ENCODE measurements around the gene XXYLT1.
A peak's percentile ranks its signal among the peaks of the same experiment; 100 is the strongest.

XXYLT1 gene

DNA sequence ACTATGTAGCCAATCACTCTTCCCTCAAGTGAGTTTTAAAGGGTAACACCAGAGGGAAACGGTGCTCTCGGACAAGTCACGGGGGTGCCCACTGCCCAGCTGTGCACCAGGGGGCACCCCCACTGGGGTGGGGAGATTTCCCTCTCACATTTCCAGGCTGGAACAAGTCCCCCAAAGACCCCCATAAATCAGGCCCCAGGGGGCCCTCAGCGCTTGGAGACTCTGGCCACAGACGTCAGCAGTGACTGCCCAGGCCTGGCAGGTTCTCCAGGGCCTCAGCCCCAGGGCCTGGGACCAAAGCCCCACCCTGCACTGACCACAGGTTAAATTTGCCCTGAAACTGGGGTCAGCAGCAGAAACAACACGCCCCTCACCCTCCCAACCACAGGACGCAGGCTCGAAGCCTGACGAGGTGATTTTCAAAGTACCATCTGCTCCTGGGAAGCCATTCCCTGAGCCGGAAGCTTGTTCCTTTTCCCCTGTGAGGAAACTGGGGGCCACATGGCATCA lies 17.0 kb downstream of the XXYLT1 start:
- ChIA-PET POLR2A (no interaction called here), CTCF (interaction anchor here (4.3 kb wide), 1 partner anchor 17 kb away, joined by 24 read pairs; the partner anchor contains the start of gene XXYLT1)
- TF ChIP-seq, protein P1, sequence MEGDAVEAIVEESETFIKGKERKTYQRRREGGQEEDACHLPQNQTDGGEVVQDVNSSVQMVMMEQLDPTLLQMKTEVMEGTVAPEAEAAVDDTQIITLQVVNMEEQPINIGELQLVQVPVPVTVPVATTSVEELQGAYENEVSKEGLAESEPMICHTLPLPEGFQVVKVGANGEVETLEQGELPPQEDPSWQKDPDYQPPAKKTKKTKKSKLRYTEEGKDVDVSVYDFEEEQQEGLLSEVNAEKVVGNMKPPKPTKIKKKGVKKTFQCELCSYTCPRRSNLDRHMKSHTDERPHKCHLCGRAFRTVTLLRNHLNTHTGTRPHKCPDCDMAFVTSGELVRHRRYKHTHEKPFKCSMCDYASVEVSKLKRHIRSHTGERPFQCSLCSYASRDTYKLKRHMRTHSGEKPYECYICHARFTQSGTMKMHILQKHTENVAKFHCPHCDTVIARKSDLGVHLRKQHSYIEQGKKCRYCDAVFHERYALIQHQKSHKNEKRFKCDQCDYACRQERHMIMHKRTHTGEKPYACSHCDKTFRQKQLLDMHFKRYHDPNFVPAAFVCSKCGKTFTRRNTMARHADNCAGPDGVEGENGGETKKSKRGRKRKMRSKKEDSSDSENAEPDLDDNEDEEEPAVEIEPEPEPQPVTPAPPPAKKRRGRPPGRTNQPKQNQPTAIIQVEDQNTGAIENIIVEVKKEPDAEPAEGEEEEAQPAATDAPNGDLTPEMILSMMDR (IDR thresholded peaks at IDR 0.05; ENCODE audit: control extremely low read depth, extremely low read depth, low read depth, missing control alignments): no peak
- DNase-seq (ENCODE audit: extremely low spot score): no peak

DNA sequence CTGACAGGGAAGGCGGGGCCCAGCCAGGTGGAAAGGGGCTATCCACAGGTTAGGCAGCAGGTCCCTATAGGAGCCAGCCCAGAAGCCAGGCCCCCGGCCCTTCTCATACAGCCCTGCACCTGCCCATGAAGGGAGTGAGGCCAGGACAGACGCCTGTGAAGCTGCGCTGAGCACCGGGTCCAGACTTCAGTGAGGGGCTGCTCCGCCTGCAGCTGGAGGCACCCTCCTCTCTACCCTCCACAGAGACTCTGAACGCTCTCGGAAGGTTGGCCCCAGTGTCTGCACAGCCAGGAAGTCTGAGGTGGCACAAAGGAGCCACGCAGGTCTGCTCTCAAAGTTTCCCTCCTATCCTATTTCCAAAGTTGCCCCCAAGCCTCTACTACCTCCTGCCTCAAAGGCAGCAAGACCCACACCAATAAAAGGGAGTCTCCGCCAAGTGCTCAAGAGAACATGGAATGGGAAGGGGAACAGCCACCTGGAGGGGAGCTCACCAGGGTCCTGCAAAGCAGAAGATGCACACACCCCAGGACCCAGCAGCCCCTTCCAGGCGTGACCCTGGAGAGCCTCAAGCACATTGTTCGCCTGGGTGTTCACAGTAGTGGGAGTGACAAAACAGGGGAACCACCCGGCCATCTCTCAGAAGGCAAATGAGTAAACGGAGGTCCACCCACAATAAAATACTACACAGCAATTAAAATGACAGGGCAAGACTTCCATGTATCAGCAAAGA lies 19.5 kb downstream of the XXYLT1 start:
- ChIA-PET POLR2A (no interaction called here), CTCF (interaction anchor here (0.9 to 2.8 kb wide), 8 partner anchors 13 to 580 kb away, joined by 3 to 9 read pairs (median 4); partner anchors contain the start of gene LSG1)
- TF ChIP-seq, protein P1 (IDR thresholded peaks at IDR 0.05; ENCODE audit: control extremely low read depth, extremely low read depth, low read depth, missing control alignments): no peak
- DNase-seq (ENCODE audit: extremely low spot score): peak; percentile 53

DNA sequence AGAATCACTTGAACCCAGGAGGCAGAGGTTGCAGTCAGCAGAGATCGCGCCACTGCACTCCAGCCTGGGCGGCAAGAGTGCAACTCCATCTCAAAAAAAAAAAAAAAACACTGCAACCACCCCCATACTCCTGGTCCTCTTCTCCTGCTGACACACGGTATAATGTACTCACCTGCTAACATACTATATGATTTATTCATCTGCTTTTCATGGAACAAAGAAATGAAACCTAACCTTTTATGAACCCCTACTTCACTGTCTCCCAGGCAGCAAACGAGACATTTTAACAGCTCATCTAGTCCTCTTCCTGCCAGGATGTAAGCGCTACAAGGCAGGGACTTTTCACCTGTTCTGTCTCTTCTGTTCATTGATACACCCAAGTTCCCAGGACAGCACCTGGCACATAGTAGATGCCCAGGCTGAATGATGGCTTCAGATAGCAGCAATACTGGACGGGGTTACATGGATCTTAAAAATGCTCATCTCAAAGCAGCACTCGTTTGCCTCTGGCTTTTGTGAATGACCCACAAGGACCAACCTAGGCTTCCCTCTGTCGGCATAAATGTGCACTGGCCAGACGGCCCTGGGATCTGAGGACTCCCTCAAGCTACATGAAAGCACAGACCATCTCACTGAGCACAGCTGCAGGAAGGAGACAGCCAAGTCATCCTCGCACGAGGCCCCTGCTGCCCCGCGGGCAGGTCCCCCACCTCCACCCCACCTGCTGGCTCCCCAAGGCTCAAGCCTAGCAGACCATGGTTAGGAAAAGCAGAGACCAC lies 20.3 kb downstream of the XXYLT1 start:
- ChIA-PET POLR2A (no interaction called here), CTCF (interaction anchor here (0.6 to 2.8 kb wide), 10 partner anchors 8 to 579 kb away, joined by 3 to 11 read pairs (median 4); partner anchors contain the start of genes LSG1 and XXYLT1)
- TF ChIP-seq, protein P1 (IDR thresholded peaks at IDR 0.05; ENCODE audit: control extremely low read depth, extremely low read depth, low read depth, missing control alignments): peak; percentile 39
- peak; percentile 60 for DNase-seq (ENCODE audit: extremely low spot score)

DNA sequence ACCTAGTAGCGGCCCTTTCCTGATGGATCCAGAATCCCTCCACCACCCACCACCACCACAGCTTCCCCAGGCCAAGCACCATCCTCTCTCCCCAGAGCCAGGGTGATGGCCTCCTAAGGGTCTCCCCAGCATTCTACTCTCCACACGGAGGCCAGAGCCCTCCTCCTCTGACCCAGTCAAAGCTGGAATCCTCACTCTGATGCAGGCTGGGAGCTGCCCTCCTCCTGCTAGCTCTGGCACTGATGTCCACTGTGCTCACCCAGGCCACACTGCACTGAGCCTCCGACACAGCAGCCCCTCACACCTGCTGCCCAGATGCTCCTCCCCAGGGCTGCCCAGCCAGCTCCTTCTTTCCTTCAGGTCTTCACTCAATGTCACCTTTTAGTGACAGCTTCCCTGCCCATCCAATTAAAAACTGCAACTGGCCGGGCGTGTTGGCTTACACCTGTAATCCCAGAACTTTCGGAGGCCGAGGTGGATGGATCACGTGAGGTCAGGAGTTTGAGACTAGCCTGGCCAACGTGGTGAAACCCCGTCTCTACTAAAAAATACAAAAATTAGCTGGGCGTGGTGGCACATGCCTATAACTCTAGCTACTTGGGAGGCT lies 21.0 kb downstream of the XXYLT1 start:
- POLR2A ChIA-PET: interaction anchor here (0.8 kb wide), 1 partner anchor 20 kb away, joined by 3 read pairs; no protein-coding TSS in a partner anchor
- TF ChIP-seq, protein P1 (IDR thresholded peaks at IDR 0.05; ENCODE audit: control extremely low read depth, extremely low read depth, low read depth, missing control alignments): no peak
- no peak for DNase-seq (ENCODE audit: extremely low spot score)
- CTCF ChIA-PET: interaction anchor here (0.6 to 2.8 kb wide), 10 partner anchors 9 to 578 kb away, joined by 3 to 11 read pairs (median 4); partner anchors contain the start of genes LSG1 and XXYLT1

DNA sequence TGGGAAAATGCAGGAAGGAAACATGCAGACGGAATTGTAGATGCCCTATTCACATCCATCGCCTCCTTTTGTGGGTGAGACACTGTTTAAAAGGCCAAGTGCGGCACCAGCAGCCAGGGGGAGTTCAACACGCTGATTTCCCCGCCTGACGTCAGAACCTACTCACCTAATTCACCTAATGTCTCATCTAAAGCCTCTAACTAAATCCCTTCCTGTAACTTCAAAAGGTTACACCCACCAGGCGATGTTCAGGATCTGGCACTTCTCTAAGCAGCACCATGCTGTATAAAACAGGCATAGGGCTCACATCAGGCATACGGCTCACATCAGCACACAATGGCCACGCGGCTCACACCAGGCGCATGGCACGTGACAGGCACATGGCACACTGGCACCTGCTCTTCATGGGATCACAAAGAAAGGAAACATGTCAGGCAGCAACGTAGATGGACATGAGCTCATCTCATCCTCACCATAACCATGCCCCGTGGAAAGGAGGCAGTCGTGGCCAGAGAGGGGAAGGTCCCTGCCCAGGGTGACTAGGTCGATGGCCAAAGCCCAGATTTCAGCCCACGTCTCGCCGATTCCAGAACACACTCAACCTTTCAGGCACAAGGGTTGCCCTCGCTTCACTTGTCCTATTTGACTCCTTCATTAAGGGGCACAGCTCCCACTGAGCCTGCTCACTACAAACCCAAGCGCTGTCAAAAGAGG lies 21.7 kb downstream of the XXYLT1 start:
- ChIA-PET POLR2A (interaction anchor here (0.8 kb wide), 1 partner anchor 21 kb away, joined by 3 read pairs; no protein-coding TSS in a partner anchor), CTCF (interaction anchor here (0.9 to 2.8 kb wide), 6 partner anchors 10 to 577 kb away, joined by 3 to 11 read pairs (median 6); partner anchors contain the start of gene LSG1)
- TF ChIP-seq, protein P1 (IDR thresholded peaks at IDR 0.05; ENCODE audit: control extremely low read depth, extremely low read depth, low read depth, missing control alignments): no peak
- no peak for DNase-seq (ENCODE audit: extremely low spot score)

Data from GM10248 (cell line).